Neural crest cell (in vitro differentiated cells): ENCODE data around the gene HECW1. TPM values are rescaled to one million over a fixed set of nuclear protein-coding genes. Genes with fewer than 3 reads are reported as not detected.
A peak's percentile ranks its signal among the peaks of the same experiment; 100 is the strongest.

ENCODE experiments used
- DNase-seq: peaks from one replicate; pipeline ENCODE4 v3.0.0; 2021; ENCODE audit warnings: low read depth, mixed read lengths, low spot score
- H3K27ac Mint-ChIP-seq: one replicate; pipeline ENCODE4 v1.8.0; 2021; ENCODE audit warnings: mild to moderate bottlenecking, mixed read lengths; ENCODE audit not compliant: unreplicated experiment
- H3K27me3 Mint-ChIP-seq: 2 replicates; pipeline ENCODE4 v1.8.0; 2021; ENCODE audit warnings: low read depth, mild to moderate bottlenecking, mixed read lengths
- H3K36me3 Mint-ChIP-seq: 2 replicates; pipeline ENCODE4 v1.8.0; 2021; ENCODE audit warnings: low read depth, mild to moderate bottlenecking, mixed read lengths
- H3K4me1 Mint-ChIP-seq: 2 replicates; pipeline ENCODE4 v1.8.0; 2021; ENCODE audit warnings: mixed read lengths
- H3K4me3 Mint-ChIP-seq: one replicate; pipeline ENCODE4 v1.8.0; 2021; ENCODE audit warnings: mild to moderate bottlenecking, mixed read lengths
- H3K9me3 Mint-ChIP-seq: 2 replicates; pipeline ENCODE4 v1.8.0; 2021; ENCODE audit warnings: mixed read lengths
- total RNA-seq: library from RNA; stranded (reverse); gene quantifications from 2 replicates; pipeline ENCODE4 v1.2.1, GENCODE V29; 2021
- TF ChIP-seq, protein P1 (sequence below): fragments of 200-600 bp; sonication (generic); conservative IDR thresholded peaks from 2 replicates; pipeline ENCODE4 v1.5.0; 2021; ENCODE audit warnings: antibody characterized with exemption, mild to moderate bottlenecking

Gene HECW1
- total RNA-seq, 1 donor from 2014 or later = 3.6 TPM

GRCh38 chr7:43248961-43249822, 136.7 kb downstream of the HECW1 start:
- TF ChIP-seq, protein P1, sequence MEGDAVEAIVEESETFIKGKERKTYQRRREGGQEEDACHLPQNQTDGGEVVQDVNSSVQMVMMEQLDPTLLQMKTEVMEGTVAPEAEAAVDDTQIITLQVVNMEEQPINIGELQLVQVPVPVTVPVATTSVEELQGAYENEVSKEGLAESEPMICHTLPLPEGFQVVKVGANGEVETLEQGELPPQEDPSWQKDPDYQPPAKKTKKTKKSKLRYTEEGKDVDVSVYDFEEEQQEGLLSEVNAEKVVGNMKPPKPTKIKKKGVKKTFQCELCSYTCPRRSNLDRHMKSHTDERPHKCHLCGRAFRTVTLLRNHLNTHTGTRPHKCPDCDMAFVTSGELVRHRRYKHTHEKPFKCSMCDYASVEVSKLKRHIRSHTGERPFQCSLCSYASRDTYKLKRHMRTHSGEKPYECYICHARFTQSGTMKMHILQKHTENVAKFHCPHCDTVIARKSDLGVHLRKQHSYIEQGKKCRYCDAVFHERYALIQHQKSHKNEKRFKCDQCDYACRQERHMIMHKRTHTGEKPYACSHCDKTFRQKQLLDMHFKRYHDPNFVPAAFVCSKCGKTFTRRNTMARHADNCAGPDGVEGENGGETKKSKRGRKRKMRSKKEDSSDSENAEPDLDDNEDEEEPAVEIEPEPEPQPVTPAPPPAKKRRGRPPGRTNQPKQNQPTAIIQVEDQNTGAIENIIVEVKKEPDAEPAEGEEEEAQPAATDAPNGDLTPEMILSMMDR = no peak
- no peak for DNase-seq
- peaks cover 8% of the 10 kb centered on the region for H3K4me1 Mint-ChIP-seq
- no peaks in the 10 kb centered on the region for H3K36me3 Mint-ChIP-seq
- no peaks in the 10 kb centered on the region for H3K27me3 Mint-ChIP-seq
- no peak overlapping the region for H3K27ac Mint-ChIP-seq
- H3K9me3 Mint-ChIP-seq = no peaks in the 10 kb centered on the region
- H3K4me3 Mint-ChIP-seq = no peak overlapping the region

- no peak overlapping the region for H3K27ac Mint-ChIP-seq
- no peak for DNase-seq
- no peaks in the 10 kb centered on the region for H3K27me3 Mint-ChIP-seq
- no peaks in the 10 kb centered on the region for H3K9me3 Mint-ChIP-seq
- no peak overlapping the region for H3K4me3 Mint-ChIP-seq
- no peaks in the 10 kb centered on the region for H3K36me3 Mint-ChIP-seq
- TF ChIP-seq, protein P1 = no peak
- peaks cover 9% of the 10 kb centered on the region for H3K4me1 Mint-ChIP-seq
These were observed 137.3 kb downstream of the HECW1 start for GRCh38 chr7:43249823-43250145.

DNA sequence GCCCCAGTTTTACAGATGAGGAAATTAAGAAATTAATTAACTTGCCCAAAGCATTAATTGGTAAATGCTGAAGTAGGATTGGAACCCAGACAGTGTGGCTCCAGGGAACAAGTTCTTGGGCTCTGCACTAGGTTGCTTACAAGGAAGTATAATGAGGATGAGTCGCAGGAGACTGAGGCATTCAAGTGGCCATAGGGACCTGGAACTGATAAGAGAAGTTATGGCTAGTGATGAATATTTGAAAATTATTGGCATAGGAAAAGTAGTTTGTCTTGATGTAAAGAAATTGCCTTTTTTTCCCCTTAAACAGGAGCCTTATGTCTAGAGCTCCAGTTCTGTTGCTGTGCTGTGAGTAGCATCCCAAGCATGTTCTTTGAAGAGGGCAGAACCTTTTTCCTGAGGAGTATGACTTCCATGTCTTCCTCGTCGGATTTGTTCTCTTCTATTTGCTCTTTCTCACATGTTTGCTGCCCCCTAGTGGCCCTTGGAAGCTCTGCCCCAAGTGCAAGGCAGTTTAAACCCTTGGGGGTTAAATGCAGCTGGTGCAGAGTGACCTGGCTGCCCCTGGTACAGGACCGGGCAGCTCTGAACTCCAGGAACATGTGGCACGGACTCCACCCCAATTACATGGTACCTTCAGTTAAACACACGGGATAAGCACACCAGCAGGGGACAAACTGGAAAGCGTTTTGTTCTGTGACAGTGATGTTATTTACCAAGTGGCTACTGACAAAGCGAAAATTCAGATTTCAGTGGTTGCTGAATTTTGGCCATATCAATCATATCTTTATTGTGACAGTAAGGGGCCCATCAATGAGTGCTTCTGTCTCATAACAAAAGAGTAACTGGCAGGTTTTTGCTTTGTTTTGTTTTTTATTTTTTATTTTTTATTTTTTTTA, 148.8 kb downstream of the HECW1 start:
- Mint-ChIP-seq H3K36me3 (no peaks in the 10 kb centered on the region), H3K27me3 (no peaks in the 10 kb centered on the region), H3K27ac (no peak overlapping the region), H3K9me3 (peaks cover 5% of the 10 kb centered on the region), H3K4me3 (no peak overlapping the region), H3K4me1 (peaks cover 4% of the 10 kb centered on the region)
- DNase-seq = peak; percentile 65
- TF ChIP-seq, protein P1 = peak; percentile 96

- H3K4me3 Mint-ChIP-seq = no peak overlapping the region
These were observed 152.7 kb downstream of the HECW1 start for GRCh38 chr7:43265139-43265538.

More at GRCh38 chr7:43265139-43265538, 152.7 kb downstream of the HECW1 start:
- Mint-ChIP-seq H3K4me1 (peaks cover 4% of the 10 kb centered on the region), H3K36me3 (no peaks in the 10 kb centered on the region), H3K27me3 (no peaks in the 10 kb centered on the region), H3K27ac (no peak overlapping the region), H3K9me3 (peaks cover 2% of the 10 kb centered on the region)
- TF ChIP-seq, protein P1 = no peak
- DNase-seq = no peak
